Duodenal mucosa (tissue), 2 donors: ENCODE measurements around the gene RFX3.
A peak's percentile ranks its signal among the peaks of the same experiment; 100 is the strongest.

Experiments
- H3K27ac ChIP-seq: one replicate; pipeline ENCODE4 v1.7.0; 2013; ENCODE audit warnings: low read depth, low read length
- H3K27me3 ChIP-seq, 2 donors: one replicate each; pipeline ENCODE4 v1.7.0; 2013; ENCODE audit warnings: low read length in 2 of 2, control low read depth in 1 of 2; ENCODE audit not compliant: insufficient read depth in 2 of 2, control insufficient read depth in 1 of 2
- H3K36me3 ChIP-seq, 2 donors: one replicate each; pipeline ENCODE4 v1.7.0; 2013; ENCODE audit warnings: low read length in 2 of 2, control low read depth in 1 of 2; ENCODE audit not compliant: insufficient read depth in 2 of 2, control insufficient read depth in 1 of 2
- H3K4me1 ChIP-seq, 2 donors: one replicate each; pipeline ENCODE4 v1.7.0; 2013; ENCODE audit warnings: low read length in 2 of 2, control low read depth in 1 of 2; ENCODE audit not compliant: insufficient read depth in 2 of 2, control insufficient read depth in 1 of 2
- H3K4me3 ChIP-seq, 2 donors: one replicate each; pipeline ENCODE4 v1.7.0; 2013; ENCODE audit warnings: low read length in 2 of 2, low read depth in 1 of 2
- H3K9ac ChIP-seq, 2 donors: one replicate each; pipeline ENCODE4 v1.7.0; 2013; ENCODE audit warnings: low read length in 2 of 2, low read depth in 1 of 2
- H3K9me3 ChIP-seq, 2 donors: one replicate each; pipeline ENCODE4 v1.7.0; 2013; ENCODE audit warnings: low read length in 2 of 2, control low read depth in 1 of 2; ENCODE audit not compliant: control insufficient read depth in 1 of 2

RFX3 gene

GRCh38 chr9:3528451-3528850 lies 2.6 kb upstream of the RFX3 start:
- no peaks in the 10 kb centered on the region for H3K9me3 ChIP-seq
- peak overlapping the region; percentile 15 for H3K27ac ChIP-seq
- H3K4me1 ChIP-seq, result peaks cover 14 to 20% of the 10 kb centered on the region in 2 donors
- H3K36me3 ChIP-seq, result no peaks in the 10 kb centered on the region
- no peak overlapping the region for H3K9ac ChIP-seq
- H3K4me3 ChIP-seq, result peak overlapping the region in 1 of 2 donors; percentile 90
- H3K27me3 ChIP-seq, result no peaks in the 10 kb centered on the region

GRCh38 chr9:3526997-3527940 lies 1.5 kb upstream of the RFX3 start:
- Histone ChIP-seq H3K9ac (peak overlapping the region; percentile 100), H3K9me3 (no peaks in the 10 kb centered on the region), H3K4me1 (peaks cover 14 to 20% of the 10 kb centered on the region in 2 donors), H3K27me3 (no peaks in the 10 kb centered on the region), H3K4me3 (peak overlapping the region; percentile 90 to 98), H3K36me3 (no peaks in the 10 kb centered on the region), H3K27ac (peak overlapping the region; percentile 100)

GRCh38 chr9:3526165-3526996 lies 580 bp upstream of the RFX3 start:
- Histone ChIP-seq H3K36me3 (no peaks in the 10 kb centered on the region), H3K4me3 (peak overlapping the region; percentile 90 to 98), H3K9me3 (no peaks in the 10 kb centered on the region), H3K27me3 (no peaks in the 10 kb centered on the region), H3K27ac (peak overlapping the region; percentile 100), H3K4me1 (peaks cover 14 to 20% of the 10 kb centered on the region in 2 donors), H3K9ac (peak overlapping the region; percentile 100)

- H3K36me3 ChIP-seq, result no peaks in the 10 kb centered on the region
- peaks cover 14 to 20% of the 10 kb centered on the region in 2 donors for H3K4me1 ChIP-seq
- H3K4me3 ChIP-seq, result peak overlapping the region; percentile 90 to 98
Measured at GRCh38 chr9:3525096-3525835, 535 bp downstream of the RFX3 start.

GRCh38 chr9:3521966-3522365 lies 3.8 kb downstream of the RFX3 start:
- no peak overlapping the region for H3K4me3 ChIP-seq
- H3K9me3 ChIP-seq, result no peaks in the 10 kb centered on the region
- no peaks in the 10 kb centered on the region for H3K27me3 ChIP-seq
- no peak overlapping the region for H3K27ac ChIP-seq
- H3K9ac ChIP-seq, result no peak overlapping the region
- no peaks in the 10 kb centered on the region for H3K36me3 ChIP-seq
- H3K4me1 ChIP-seq, result peaks cover 0 to 3% of the 10 kb centered on the region in 2 donors

More at GRCh38 chr9:3525096-3525835, 535 bp downstream of the RFX3 start:
- H3K27me3 ChIP-seq, result no peaks in the 10 kb centered on the region
- H3K27ac ChIP-seq, result peak overlapping the region; percentile 82
- no peaks in the 10 kb centered on the region for H3K9me3 ChIP-seq
- H3K9ac ChIP-seq, result peak overlapping the region; percentile 84 to 100

GRCh38 chr9:3520564-3520963 lies 5.2 kb downstream of the RFX3 start:
- no peak overlapping the region for H3K9ac ChIP-seq
- H3K4me3 ChIP-seq, result no peak overlapping the region
- no peaks in the 10 kb centered on the region for H3K4me1 ChIP-seq
- H3K27me3 ChIP-seq, result no peaks in the 10 kb centered on the region
- no peaks in the 10 kb centered on the region for H3K9me3 ChIP-seq
- no peaks in the 10 kb centered on the region for H3K36me3 ChIP-seq
- no peak overlapping the region for H3K27ac ChIP-seq

- Histone ChIP-seq H3K27ac (no peak overlapping the region), H3K27me3 (no peaks in the 10 kb centered on the region), H3K36me3 (no peaks in the 10 kb centered on the region), H3K9me3 (no peaks in the 10 kb centered on the region), H3K9ac (no peak overlapping the region), H3K4me3 (no peak overlapping the region), H3K4me1 (no peaks in the 10 kb centered on the region)
Measured at GRCh38 chr9:3517377-3518048, 8.3 kb downstream of the RFX3 start.

GRCh38 chr9:3516667-3517330 lies 9.0 kb downstream of the RFX3 start:
- Histone ChIP-seq H3K9me3 (no peaks in the 10 kb centered on the region), H3K27me3 (no peaks in the 10 kb centered on the region), H3K4me3 (no peak overlapping the region), H3K36me3 (no peaks in the 10 kb centered on the region), H3K4me1 (no peaks in the 10 kb centered on the region), H3K9ac (no peak overlapping the region), H3K27ac (no peak overlapping the region)

- no peak overlapping the region for H3K9ac ChIP-seq
- H3K9me3 ChIP-seq, result no peaks in the 10 kb centered on the region
- H3K4me3 ChIP-seq, result no peak overlapping the region
- no peaks in the 10 kb centered on the region for H3K36me3 ChIP-seq
- no peaks in the 10 kb centered on the region for H3K4me1 ChIP-seq
- no peaks in the 10 kb centered on the region for H3K27me3 ChIP-seq
- no peak overlapping the region for H3K27ac ChIP-seq
Measured at GRCh38 chr9:3515405-3515804, 10.4 kb downstream of the RFX3 start.
